HUES64 (cell line): ENCODE measurements around the gene MAP3K5.

ENCODE experiments used
- H3K27ac ChIP-seq: 2 replicates; pipeline ENCODE4 v1.7.0; 2013; ENCODE audit warnings: low read depth, low read length, inconsistent platforms
- H3K27me3 ChIP-seq: 2 replicates; pipeline ENCODE4 v1.6.1; 2013; ENCODE audit warnings: mild to moderate bottlenecking, low read length; ENCODE audit not compliant: insufficient read depth
- H3K36me3 ChIP-seq: 2 replicates; pipeline ENCODE4 v1.6.1; 2013; ENCODE audit warnings: mild to moderate bottlenecking, low read length; ENCODE audit not compliant: insufficient read depth
- H3K4me1 ChIP-seq: 2 replicates; pipeline ENCODE4 v1.6.1; 2013; ENCODE audit warnings: mild to moderate bottlenecking, low read length, moderate library complexity; ENCODE audit not compliant: insufficient read depth
- H3K4me3 ChIP-seq: 2 replicates; pipeline ENCODE4 v1.5.1; 2013; ENCODE audit warnings: mild to moderate bottlenecking, low read length, moderate library complexity
- H3K9ac ChIP-seq: 2 replicates; pipeline ENCODE4 v1.6.1; 2013; ENCODE audit warnings: mild to moderate bottlenecking, low read depth, low read length
- H3K9me3 ChIP-seq: 2 replicates; pipeline ENCODE4 v1.6.1; 2013; ENCODE audit warnings: low read depth, low read length; ENCODE audit not compliant: insufficient read depth
- WGBS: fragments of 150-250, 120-280 bp; methylation state at CpG from one replicate; pipeline ENCODE4 v1.1.7; 2013; ENCODE audit warnings: missing lambda C conversion rate; 5-methylcytosine and 5-hydroxymethylcytosine counted together

Gene MAP3K5

DNA sequence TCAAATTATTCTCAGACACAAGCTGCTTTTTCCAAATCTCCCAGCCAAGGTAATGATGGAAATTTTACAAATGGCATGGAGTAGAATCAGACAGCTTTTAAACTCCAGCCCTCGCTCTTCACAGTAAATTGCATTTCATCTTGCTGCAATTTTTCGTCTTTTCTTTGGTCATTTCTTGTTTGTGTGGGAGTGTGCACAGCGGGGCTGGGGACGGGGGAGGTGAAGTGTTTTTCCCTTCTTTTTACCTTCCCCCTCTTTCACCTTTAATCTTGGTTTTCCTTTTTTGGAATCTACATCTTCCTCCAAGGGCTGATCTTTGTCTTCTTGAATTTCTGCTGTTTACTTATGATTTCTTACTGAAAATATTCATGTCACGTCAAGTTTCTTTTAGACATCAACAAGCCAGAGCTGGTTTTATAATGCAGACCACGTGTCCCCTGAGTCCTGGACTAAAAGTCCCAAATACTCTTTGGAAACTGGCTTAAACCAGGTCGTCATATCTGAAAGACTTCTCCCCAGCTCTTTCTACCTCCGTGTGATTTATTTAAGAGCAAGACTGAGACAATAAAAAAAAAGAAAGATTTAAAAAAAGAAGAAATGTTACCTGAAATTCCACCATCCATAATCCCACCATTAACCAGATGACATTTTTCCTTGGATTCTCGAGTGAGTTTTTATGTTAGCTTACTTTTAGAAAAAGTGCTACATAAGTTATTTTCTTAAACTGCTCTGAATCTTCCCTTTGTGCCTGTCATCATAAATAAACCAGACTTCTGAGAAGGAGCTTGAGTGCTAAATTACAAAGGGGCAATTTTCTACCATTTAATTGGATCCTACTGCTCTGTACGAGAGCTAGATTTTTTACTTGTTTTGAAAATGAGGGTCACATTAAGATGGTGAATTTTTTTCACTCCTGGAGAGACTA is 52.0 kb downstream of the MAP3K5 start:
- peaks cover 7% of the 10 kb centered on the region for H3K4me1 ChIP-seq
- H3K9me3 ChIP-seq, result no peaks in the 10 kb centered on the region
- H3K36me3 ChIP-seq, result no peaks in the 10 kb centered on the region
- H3K27ac ChIP-seq, result no peak overlapping the region
- H3K4me3 ChIP-seq, result no peak overlapping the region
- WGBS, result 91% methylated on average over 7 of the region's 10 CpGs
- no peaks in the 10 kb centered on the region for H3K27me3 ChIP-seq
- no peak overlapping the region for H3K9ac ChIP-seq

DNA sequence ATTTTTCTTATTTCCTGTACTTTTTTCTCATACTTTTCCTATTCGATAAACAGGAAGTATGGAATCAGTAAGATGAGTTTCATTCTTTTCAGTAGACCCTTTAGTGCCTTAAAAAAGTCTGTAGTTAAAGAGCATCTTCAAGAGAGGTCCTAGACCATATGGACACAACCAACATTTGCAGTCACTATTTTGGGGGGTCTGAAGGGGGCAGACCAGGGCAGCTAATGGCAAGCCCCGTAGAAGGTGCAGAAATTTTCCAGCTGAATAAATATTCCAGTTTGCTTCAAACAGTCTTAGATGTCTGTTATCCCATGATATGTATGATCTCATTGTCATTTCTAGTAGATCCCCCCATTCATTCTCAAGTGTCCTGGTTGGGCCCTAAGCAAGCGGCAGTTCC is 52.8 kb downstream of the MAP3K5 start:
- Histone ChIP-seq H3K9me3 (no peaks in the 10 kb centered on the region), H3K27me3 (no peaks in the 10 kb centered on the region), H3K4me1 (peaks cover 7% of the 10 kb centered on the region), H3K36me3 (no peaks in the 10 kb centered on the region), H3K9ac (no peak overlapping the region), H3K27ac (no peak overlapping the region), H3K4me3 (no peak overlapping the region)
- 96% methylated on average over 2 of the region's 3 CpGs for WGBS

GRCh38 chr6:136739071-136739470 is 53.2 kb downstream of the MAP3K5 start:
- Histone ChIP-seq H3K9ac (no peak overlapping the region), H3K27ac (no peak overlapping the region), H3K36me3 (no peaks in the 10 kb centered on the region), H3K27me3 (no peaks in the 10 kb centered on the region), H3K4me1 (peaks cover 7% of the 10 kb centered on the region), H3K9me3 (no peaks in the 10 kb centered on the region), H3K4me3 (no peak overlapping the region)
- WGBS, result 92% methylated on average over 4 of the region's 4 CpGs

DNA sequence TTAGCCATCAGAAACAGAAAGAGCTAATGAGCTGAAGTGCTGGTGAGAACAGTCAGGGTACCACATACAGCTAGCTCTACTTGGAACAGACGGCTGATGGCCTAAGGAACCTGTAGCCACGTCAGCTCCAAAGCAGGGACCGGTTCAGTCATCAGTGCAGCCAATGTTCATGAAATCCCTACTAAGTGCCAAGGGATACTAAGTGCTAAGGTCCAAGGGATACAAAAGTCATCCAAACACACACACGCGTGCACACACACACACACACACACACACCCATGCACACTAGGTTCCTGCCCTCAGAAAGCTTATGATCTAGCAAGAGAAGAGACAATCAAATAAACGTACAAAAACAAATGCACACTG is 53.6 kb downstream of the MAP3K5 start:
- H3K36me3 ChIP-seq, result no peaks in the 10 kb centered on the region
- 89% methylated on average over 6 of the region's 6 CpGs for WGBS

GRCh38 chr6:136737871-136738691 is 54.2 kb downstream of the MAP3K5 start:
- H3K4me1 ChIP-seq, result peaks cover 7% of the 10 kb centered on the region
- no peaks in the 10 kb centered on the region for H3K36me3 ChIP-seq
- H3K9me3 ChIP-seq, result no peaks in the 10 kb centered on the region
- no peaks in the 10 kb centered on the region for H3K27me3 ChIP-seq
- H3K4me3 ChIP-seq, result no peak overlapping the region
- WGBS, result 94% methylated on average over 8 of the region's 9 CpGs
- H3K9ac ChIP-seq, result no peak overlapping the region
- no peak overlapping the region for H3K27ac ChIP-seq

More for the DNA sequence above, 53.6 kb downstream of the MAP3K5 start:
- Histone ChIP-seq H3K9me3 (no peaks in the 10 kb centered on the region), H3K4me1 (peaks cover 7% of the 10 kb centered on the region), H3K27ac (no peak overlapping the region), H3K27me3 (no peaks in the 10 kb centered on the region), H3K9ac (no peak overlapping the region), H3K4me3 (no peak overlapping the region)

GRCh38 chr6:136737374-136737844 is 54.9 kb downstream of the MAP3K5 start:
- no peaks in the 10 kb centered on the region for H3K9me3 ChIP-seq
- H3K36me3 ChIP-seq, result no peaks in the 10 kb centered on the region
- H3K4me1 ChIP-seq, result peaks cover 7% of the 10 kb centered on the region
- 85% methylated on average over 5 of the region's 5 CpGs for WGBS
- H3K27ac ChIP-seq, result no peak overlapping the region
- H3K4me3 ChIP-seq, result no peak overlapping the region
- H3K27me3 ChIP-seq, result no peaks in the 10 kb centered on the region
- H3K9ac ChIP-seq, result no peak overlapping the region

DNA sequence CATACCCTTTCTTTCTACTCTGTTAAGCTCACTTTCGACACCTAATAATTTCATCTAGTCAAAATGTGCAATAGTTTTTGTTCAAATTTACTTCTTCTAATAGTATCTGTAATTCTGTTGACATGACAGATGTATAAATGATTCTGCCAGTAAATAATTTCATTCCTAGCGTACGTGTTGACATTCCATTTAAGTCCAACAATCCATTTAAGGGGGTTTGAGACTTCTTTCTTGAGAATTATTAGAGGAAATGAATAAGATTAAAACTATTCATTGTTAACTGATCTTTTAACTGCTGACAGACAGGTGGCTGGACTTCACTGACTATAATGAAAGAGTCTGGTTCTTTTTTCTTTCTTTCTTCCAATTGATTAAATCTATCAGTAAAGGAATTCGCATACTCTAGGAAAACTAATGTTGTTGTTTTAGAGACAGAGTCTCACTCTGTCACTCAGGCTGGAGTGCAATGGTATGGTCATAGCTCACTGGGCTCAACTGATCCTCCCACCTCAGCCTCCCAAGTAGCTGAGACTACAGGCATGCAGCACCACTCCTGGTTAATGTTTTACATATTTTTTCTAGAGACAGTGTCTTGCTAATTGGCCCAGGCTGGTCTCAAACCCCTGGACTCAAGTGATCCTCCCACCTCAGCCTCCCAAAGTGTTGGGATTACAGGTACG is 55.9 kb downstream of the MAP3K5 start:
- no peaks in the 10 kb centered on the region for H3K36me3 ChIP-seq
- H3K9me3 ChIP-seq, result no peaks in the 10 kb centered on the region
- H3K4me1 ChIP-seq, result peaks cover 7% of the 10 kb centered on the region
- no peak overlapping the region for H3K4me3 ChIP-seq
- 89% methylated on average over 1 of the region's 5 CpGs for WGBS
- H3K27me3 ChIP-seq, result no peaks in the 10 kb centered on the region
- no peak overlapping the region for H3K27ac ChIP-seq
- no peak overlapping the region for H3K9ac ChIP-seq

DNA sequence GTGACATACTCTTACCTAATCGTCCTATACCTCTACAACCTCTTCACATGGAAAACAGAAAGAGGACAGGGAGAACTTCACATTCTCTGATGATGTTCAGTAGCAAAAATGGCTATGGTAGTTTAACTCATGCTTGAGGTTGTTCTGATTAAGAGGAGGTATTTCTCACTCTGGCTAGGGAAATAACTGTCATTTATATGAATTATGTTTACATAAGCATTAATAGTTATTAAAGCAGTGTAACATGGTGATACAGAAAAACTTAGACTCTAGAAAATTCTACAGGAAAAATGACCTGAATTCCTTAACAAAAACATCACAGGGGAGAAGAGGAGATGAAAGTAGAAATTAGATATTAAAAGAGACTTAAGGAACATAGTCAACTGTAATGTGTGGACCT is 57.3 kb downstream of the MAP3K5 start:
- H3K4me3 ChIP-seq, result no peak overlapping the region
- H3K9me3 ChIP-seq, result no peaks in the 10 kb centered on the region
- no peaks in the 10 kb centered on the region for H3K27me3 ChIP-seq
- H3K4me1 ChIP-seq, result peaks cover under 1% of the 10 kb centered on the region
- no peak overlapping the region for H3K27ac ChIP-seq
- no peaks in the 10 kb centered on the region for H3K36me3 ChIP-seq
- WGBS, result no CpG with 5 or more reads among the region's 1 CpG
- H3K9ac ChIP-seq, result no peak overlapping the region

DNA sequence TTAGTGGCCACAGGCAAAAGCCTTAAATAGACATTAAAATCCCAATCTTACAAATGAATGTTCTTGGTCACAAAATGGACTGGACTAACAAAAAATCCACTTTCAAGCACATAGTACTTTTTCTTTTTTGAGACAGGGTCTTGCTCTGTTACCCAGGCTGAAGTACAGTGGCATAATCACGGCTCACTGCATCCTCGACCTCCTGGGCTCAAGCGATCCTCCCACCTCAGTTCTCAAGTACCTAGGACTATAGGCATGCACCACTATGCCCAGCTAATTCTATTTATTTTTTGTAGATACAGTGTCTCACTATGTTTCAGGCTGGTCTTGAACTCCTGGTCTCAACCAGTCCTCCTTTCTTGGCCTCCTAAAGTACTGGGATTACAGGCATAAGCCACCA is 59.4 kb downstream of the MAP3K5 start:
- 94% methylated on average over 3 of the region's 3 CpGs for WGBS
- Histone ChIP-seq H3K4me3 (no peak overlapping the region), H3K36me3 (no peaks in the 10 kb centered on the region), H3K27me3 (no peaks in the 10 kb centered on the region), H3K27ac (no peak overlapping the region), H3K9ac (no peak overlapping the region), H3K9me3 (no peaks in the 10 kb centered on the region), H3K4me1 (no peaks in the 10 kb centered on the region)

- Histone ChIP-seq H3K9me3 (no peaks in the 10 kb centered on the region), H3K9ac (no peak overlapping the region), H3K36me3 (no peaks in the 10 kb centered on the region), H3K4me3 (no peak overlapping the region), H3K27ac (no peak overlapping the region), H3K27me3 (no peaks in the 10 kb centered on the region), H3K4me1 (no peaks in the 10 kb centered on the region)
- WGBS, result 77% methylated on average over 4 of the region's 5 CpGs
Measured at GRCh38 chr6:136729832-136730231, 62.4 kb downstream of the MAP3K5 start.
